ENCODE measurements around the gene PRKCZ.

DNA sequence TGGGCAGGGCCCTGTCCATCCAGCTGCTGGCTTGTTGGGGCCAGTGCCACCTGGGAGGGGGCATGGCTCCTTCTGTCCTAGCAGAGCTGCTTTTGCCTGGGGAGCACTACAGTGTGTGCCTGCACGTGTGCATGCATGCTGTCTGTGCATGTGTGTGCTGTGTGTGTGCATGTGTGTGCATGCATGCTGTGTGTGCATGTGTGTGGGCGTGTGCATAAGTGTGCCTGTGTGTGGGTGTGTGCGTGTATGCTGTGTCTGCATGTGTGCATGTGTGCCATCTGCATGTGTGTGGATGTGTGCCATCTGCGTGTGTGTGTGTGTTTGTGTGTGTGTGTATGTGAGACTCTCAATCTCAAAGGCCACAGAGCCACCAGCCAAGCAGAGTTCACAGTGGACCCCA, 8.3 kb upstream of the PRKCZ start:
- TF ChIP-seq, protein P1, sequence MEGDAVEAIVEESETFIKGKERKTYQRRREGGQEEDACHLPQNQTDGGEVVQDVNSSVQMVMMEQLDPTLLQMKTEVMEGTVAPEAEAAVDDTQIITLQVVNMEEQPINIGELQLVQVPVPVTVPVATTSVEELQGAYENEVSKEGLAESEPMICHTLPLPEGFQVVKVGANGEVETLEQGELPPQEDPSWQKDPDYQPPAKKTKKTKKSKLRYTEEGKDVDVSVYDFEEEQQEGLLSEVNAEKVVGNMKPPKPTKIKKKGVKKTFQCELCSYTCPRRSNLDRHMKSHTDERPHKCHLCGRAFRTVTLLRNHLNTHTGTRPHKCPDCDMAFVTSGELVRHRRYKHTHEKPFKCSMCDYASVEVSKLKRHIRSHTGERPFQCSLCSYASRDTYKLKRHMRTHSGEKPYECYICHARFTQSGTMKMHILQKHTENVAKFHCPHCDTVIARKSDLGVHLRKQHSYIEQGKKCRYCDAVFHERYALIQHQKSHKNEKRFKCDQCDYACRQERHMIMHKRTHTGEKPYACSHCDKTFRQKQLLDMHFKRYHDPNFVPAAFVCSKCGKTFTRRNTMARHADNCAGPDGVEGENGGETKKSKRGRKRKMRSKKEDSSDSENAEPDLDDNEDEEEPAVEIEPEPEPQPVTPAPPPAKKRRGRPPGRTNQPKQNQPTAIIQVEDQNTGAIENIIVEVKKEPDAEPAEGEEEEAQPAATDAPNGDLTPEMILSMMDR (conservative IDR thresholded peaks at IDR 0.05): no peak
- TF ChIP-seq EZH2 (IDR thresholded peaks at IDR 0.05; ENCODE audit: low read depth): no peak

All from PC-9 (cell line).